ENCODE measurements around the gene PRPF8.

- TF ChIP-seq GATA2 (IDR thresholded peaks at IDR 0.05; ENCODE audit: low read depth, low read length) (no peak), GATA3 (IDR thresholded peaks at IDR 0.05; ENCODE audit: low read depth, low read length) (no peak)
Measured at GRCh38 chr17:1643293-1643998, 41.2 kb downstream of the PRPF8 start.

Data from SH-SY5Y (cell line).